ENCODE results near the gene ZBED3. TPM values are rescaled to one million over a fixed set of nuclear protein-coding genes. Genes with fewer than 3 reads are reported as not detected.

The ZBED3 gene
- total RNA-seq, 2 experiments from 2014 or later, result 5.2 to 6.8 TPM

DNA sequence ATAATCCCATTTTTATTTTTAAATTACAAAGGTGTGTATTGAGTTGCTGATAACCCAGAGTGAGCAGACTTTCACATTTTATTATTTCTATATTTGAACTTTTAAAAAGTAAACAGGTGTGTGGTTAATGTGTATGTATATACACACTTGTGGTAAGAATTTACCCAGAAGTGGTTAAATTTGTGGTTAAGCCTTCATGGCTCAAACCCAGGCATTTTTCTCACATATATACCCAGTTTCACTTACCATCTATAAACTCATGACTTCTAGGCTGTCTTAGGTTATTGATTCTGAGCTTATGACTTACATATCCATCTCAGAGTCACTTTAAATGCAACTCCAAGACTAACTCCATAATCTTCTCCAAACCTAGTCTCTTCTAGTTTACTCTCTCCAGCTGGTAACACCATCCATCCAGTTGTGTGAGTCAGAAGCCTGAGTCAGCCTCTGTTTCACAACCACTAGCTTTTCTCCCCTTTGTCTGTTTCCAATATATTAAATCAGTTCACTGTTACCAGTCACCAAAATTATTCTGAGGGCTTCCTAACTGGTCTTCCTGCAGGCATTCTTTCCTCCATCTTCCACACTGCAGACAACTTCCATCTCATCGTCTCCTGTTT is 20.2 kb downstream of the ZBED3 start:
- intact Hi-C loops (cut with micrococcal nuclease), result no loop called here
- Mint-ChIP-seq H3K27me3 (no peaks in the 10 kb centered on the region), H3K36me3 (ENCODE audit: low read depth) (peaks cover 32% of the 10 kb centered on the region), H3K4me3 (no peak overlapping the region), H3K27ac (no peak overlapping the region), H3K9me3 (no peaks in the 10 kb centered on the region), H3K4me1 (ENCODE audit: low read depth) (peaks cover 9% of the 10 kb centered on the region)
- DNase-seq, result no peak
- ChIA-PET POLR2A (interaction anchor here (1.3 kb wide), 1 partner anchor 17 kb away, joined by 3 read pairs; no protein-coding TSS in a partner anchor), CTCF (interaction anchor here (0.8 to 2.9 kb wide), 2 partner anchors 11 kb away, joined by 3 to 20 read pairs; no protein-coding TSS in a partner anchor)
- ATAC-seq, result no peak
- TF ChIP-seq, protein P1, sequence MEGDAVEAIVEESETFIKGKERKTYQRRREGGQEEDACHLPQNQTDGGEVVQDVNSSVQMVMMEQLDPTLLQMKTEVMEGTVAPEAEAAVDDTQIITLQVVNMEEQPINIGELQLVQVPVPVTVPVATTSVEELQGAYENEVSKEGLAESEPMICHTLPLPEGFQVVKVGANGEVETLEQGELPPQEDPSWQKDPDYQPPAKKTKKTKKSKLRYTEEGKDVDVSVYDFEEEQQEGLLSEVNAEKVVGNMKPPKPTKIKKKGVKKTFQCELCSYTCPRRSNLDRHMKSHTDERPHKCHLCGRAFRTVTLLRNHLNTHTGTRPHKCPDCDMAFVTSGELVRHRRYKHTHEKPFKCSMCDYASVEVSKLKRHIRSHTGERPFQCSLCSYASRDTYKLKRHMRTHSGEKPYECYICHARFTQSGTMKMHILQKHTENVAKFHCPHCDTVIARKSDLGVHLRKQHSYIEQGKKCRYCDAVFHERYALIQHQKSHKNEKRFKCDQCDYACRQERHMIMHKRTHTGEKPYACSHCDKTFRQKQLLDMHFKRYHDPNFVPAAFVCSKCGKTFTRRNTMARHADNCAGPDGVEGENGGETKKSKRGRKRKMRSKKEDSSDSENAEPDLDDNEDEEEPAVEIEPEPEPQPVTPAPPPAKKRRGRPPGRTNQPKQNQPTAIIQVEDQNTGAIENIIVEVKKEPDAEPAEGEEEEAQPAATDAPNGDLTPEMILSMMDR (IDR thresholded peaks at IDR 0.05), result no peak

DNA sequence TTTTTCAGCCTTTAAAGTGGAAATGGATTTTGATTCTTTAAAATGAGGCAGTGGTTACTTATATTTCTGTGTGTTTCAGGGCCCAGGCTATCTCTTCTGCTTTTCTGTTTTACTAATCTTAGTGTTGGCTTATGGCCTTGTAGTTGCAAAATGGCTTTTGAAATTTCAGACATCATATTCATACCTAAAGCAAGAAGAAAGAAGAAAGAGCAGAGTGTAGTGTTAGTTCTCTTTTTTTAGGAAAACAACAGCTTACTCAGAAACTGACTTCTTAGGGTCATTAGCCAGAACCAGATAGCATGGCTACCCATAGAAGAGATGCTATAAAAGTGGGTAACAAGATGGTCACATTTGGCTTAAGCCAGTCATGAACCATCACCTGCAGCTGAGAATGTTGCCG is 20.9 kb downstream of the ZBED3 start:
- Mint-ChIP-seq H3K27ac (no peak overlapping the region), H3K9me3 (no peaks in the 10 kb centered on the region), H3K36me3 (ENCODE audit: low read depth) (peaks cover 39% of the 10 kb centered on the region), H3K27me3 (no peaks in the 10 kb centered on the region), H3K4me1 (ENCODE audit: low read depth) (peaks cover 9% of the 10 kb centered on the region), H3K4me3 (no peak overlapping the region)
- no peak for ATAC-seq
- intact Hi-C loops (cut with micrococcal nuclease), result no loop called here
- TF ChIP-seq, protein P1 (IDR thresholded peaks at IDR 0.05), result no peak
- ChIA-PET POLR2A (interaction anchor here (1.3 kb wide), 1 partner anchor 16 kb away, joined by 3 read pairs; no protein-coding TSS in a partner anchor), CTCF (interaction anchor here (2.9 kb wide), 1 partner anchor 11 kb away, joined by 20 read pairs; no protein-coding TSS in a partner anchor)
- DNase-seq, result no peak

DNA sequence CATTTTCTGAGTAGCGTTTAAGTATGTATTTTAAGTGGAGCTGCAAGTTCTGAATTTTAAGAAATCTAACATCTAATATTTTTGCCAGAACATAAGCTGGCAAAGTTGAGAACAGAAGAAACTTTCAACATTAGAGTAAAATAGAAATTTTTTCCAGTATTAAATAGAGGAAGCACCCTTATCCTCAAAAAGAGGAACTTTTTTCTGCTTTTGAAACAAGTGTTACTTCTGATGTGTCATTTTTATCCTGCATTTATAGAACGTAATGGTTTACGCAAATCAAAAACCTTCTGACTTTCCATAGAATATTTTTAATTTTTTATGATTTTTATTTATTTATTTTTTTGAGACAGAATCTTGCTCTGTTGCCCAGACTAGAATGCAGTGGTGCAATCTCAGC is 21.8 kb downstream of the ZBED3 start:
- CTCF ChIA-PET, result interaction anchor here (2.6 kb wide), 1 partner anchor 12 kb away, joined by 13 read pairs; no protein-coding TSS in a partner anchor
- ATAC-seq, result no peak
- H3K4me1 Mint-ChIP-seq (ENCODE audit: low read depth), result peaks cover 9% of the 10 kb centered on the region

DNA sequence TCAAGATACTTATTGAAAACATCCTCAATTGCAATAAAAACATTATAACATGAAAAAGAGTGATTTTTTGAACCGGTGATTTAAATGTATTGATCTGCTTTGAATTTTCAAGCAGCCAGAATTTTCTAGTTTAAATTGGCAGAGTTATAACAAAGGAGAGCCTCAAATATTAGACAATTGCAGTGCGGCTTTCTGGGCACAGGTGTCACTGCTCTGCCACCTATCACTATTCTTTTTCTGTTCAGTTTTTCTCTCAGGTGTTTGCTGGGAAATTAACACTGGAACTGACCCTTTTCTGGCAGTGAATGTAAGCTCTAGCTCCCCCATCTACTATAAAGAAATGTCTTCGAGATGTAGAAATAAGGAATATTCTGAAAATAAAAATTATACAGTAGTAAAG is 23.0 kb downstream of the ZBED3 start:
- no peaks in the 10 kb centered on the region for H3K9me3 Mint-ChIP-seq
- ChIA-PET POLR2A (no interaction called here), CTCF (interaction anchor here (2.6 kb wide), 1 partner anchor 14 kb away, joined by 13 read pairs; no protein-coding TSS in a partner anchor)
- TF ChIP-seq, protein P1 (IDR thresholded peaks at IDR 0.05), result no peak
- H3K27ac Mint-ChIP-seq, result no peak overlapping the region
- peaks cover 9% of the 10 kb centered on the region for H3K4me1 Mint-ChIP-seq (ENCODE audit: low read depth)
- ATAC-seq (no peak), DNase-seq (no peak)
- H3K4me3 Mint-ChIP-seq, result no peak overlapping the region
- no peaks in the 10 kb centered on the region for H3K27me3 Mint-ChIP-seq
- peaks cover 45% of the 10 kb centered on the region for H3K36me3 Mint-ChIP-seq (ENCODE audit: low read depth)
- intact Hi-C loops (cut with micrococcal nuclease), result no loop called here

More for the DNA sequence above, 21.8 kb downstream of the ZBED3 start:
- no peaks in the 10 kb centered on the region for H3K9me3 Mint-ChIP-seq
- no peaks in the 10 kb centered on the region for H3K27me3 Mint-ChIP-seq
- DNase-seq, result no peak
- no peak overlapping the region for H3K4me3 Mint-ChIP-seq
- H3K36me3 Mint-ChIP-seq (ENCODE audit: low read depth), result peaks cover 37% of the 10 kb centered on the region
- no peak overlapping the region for H3K27ac Mint-ChIP-seq
- POLR2A ChIA-PET, result interaction anchor here (1.3 kb wide), 1 partner anchor 15 kb away, joined by 3 read pairs; no protein-coding TSS in a partner anchor
- intact Hi-C loops (cut with micrococcal nuclease), result no loop called here
- TF ChIP-seq, protein P1 (IDR thresholded peaks at IDR 0.05), result no peak

DNA sequence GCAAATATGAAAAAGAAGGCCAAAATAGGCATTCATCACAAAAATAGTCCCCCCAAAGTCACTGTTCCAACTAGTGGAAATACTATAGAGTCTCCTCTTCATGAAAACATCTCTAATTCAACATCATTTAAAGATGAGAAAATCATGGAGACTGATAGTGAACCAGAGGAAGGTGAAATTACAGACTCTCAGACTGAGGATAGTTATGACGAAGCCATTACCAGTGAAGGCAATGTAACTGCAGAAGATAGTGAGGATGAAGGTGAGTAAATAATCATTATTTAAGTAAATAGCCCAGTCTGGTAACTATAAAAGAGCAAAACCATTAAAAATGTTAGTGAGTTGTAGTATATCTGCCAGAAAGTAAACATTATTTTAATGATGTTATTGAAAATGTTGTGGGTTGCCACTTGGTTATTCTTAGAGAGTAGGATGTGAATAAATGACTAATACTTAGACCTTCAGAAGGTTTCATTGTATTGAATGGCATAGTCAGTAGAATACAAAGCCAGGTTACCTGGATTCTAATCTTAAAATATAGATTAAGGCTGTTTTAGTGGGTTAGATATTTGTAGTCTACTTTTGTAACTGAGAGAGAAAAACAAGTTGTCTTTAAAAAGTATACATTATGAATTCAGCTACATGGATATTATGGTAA is 40.5 kb downstream of the ZBED3 start:
- TF ChIP-seq, protein P1 (IDR thresholded peaks at IDR 0.05), result no peak
- Mint-ChIP-seq H3K36me3 (ENCODE audit: low read depth) (peaks cover 20% of the 10 kb centered on the region), H3K4me3 (no peak overlapping the region), H3K4me1 (ENCODE audit: low read depth) (peaks cover 10% of the 10 kb centered on the region), H3K27ac (no peak overlapping the region), H3K27me3 (no peaks in the 10 kb centered on the region), H3K9me3 (no peaks in the 10 kb centered on the region)
- DNase-seq (no peak), ATAC-seq (peak; percentile 70)
- POLR2A ChIA-PET, result interaction anchor here (0.6 kb wide), 1 partner anchor 986 kb away, joined by 3 read pairs; no protein-coding TSS in a partner anchor
- intact Hi-C loops (cut with micrococcal nuclease), result no loop called here
- CTCF ChIA-PET, result no interaction called here
